Activated naive CD4-positive, alpha-beta T cell treated with anti-CD3 and anti-CD28 coated beads, Interleukin-2, amount 10 ng/mL, durations not matched to agents 5 hours and 36 hours (primary cell): ENCODE results near the gene ARHGEF33. TPM values are rescaled to one million over a fixed set of nuclear protein-coding genes. Genes with fewer than 3 reads are reported as not detected.

Experiments
- total RNA-seq, 2 experiments: library from RNA; stranded (reverse); gene quantifications; one replicate each; pipeline ENCODE4 v1.2.3, GENCODE V29; 2021

Gene ARHGEF33
- not detected for total RNA-seq

DNA sequence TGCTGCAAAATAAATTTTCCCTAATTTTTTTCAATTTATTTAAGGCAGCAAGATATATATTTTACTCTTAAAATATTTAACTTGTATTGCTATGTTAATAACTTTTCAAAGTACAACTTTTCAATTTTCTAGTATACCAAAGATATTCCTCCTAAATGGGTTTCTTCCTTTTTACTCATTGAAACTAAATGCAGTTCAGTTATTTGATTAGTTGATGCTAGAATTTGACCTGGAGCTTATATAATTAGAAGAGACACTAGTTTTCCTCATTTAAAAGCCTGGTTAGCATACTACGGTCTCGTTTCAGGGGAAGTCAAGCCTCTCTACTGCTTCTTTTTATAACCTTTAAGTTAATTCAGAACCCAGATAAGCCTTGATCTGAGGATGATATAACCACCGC, at the start of gene ARHGEF33:
Gene ARHGEF33, plus strand, starts transcription at position 301 of the 400 bp plus-strand sequence. CDS start 29,573 bp downstream, outside the sequence.

DNA sequence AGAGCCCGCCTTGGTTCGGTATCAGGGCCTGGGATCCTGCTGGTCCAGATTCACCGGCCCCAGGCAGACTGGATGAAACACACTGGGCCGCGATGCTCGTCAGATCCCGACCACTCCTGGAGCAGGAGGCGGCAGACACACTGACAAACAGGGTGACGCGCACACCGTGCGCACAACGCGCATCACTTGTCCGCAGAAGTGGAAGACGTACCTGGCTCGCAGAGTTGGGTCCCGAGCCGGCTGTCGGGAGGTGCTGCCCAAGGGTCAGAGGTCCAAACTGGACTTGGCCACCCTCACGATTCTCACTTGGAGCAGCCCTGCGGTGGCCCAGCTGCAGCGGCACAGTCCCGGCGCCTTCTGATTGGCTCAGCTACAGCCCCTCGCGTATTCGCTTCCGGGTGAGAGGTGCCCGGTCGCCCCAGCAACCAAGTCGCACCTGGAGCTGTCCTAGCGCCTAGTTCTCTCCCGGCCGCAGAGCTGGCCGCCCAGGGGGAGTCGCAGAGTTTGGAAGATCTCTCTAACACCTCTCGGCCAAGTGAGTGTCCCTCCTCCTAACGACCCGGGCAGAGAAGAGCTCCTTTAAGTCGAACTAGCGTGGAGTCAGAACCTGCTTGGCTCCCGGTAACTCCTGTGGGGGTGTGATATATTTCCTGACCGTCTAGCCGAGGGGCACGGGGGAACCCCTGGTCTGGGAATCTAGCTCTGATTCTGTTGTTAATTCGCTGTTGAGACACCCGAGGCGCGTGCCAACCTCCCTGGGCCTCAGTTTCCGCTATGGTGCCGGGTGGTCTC, 13.9 kb upstream of the ARHGEF33 start, which contains the start of the genes DHX57 and MORN2:
Gene DHX57, minus strand, starts transcription at position 359 of the 792 bp plus-strand sequence. CDS start 7,529 bp downstream, outside the sequence.
Gene MORN2, plus strand, starts transcription at position 401 of the 792 bp plus-strand sequence.

Other genes starting within 250 kb of the ARHGEF33 start
- 10 to 100 TPM; 29.9 to 31.0 TPM for gene GALM, start 223.8 kb upstream of the ARHGEF33 start, total RNA-seq
- gene SRSF7, start 138.5 kb upstream of the ARHGEF33 start, total RNA-seq: 100 to 1,000 TPM; 218 to 224 TPM
- 10 to 100 TPM; 13.3 to 14.2 TPM for gene GEMIN6, start 111.7 kb upstream of the ARHGEF33 start, total RNA-seq
- 1 to 10 TPM; 8.8 to 9.3 TPM for gene DHX57, start 13.9 kb upstream of the ARHGEF33 start, total RNA-seq
- 1 to 10 TPM in 1 of 2 experiments, under 1 TPM in 1; 0.89 to 1.6 TPM for gene MORN2, start 13.9 kb upstream of the ARHGEF33 start, total RNA-seq
- 100 to 1,000 TPM; 201 to 203 TPM for gene SOS1, start 231.2 kb downstream of the ARHGEF33 start, total RNA-seq